K562 (cell line): ENCODE data around the gene TUT1. TPM values are rescaled to one million over a fixed set of nuclear protein-coding genes. Genes with fewer than 3 reads are reported as not detected.
A peak's percentile ranks its signal among the peaks of the same experiment; 100 is the strongest.

ENCODE experiments used
- ASH1L ChIP-seq: fragments of 450-650 bp; IDR thresholded peaks from 2 replicates; pipeline ENCODE4 v1.6.1; 2018; ENCODE audit warnings: borderline replicate concordance, mild to moderate bottlenecking, low read depth; ENCODE audit not compliant: partially characterized antibody
- C11orf30 ChIP-seq: fragments of 450-650 bp; IDR thresholded peaks from 2 replicates; pipeline ENCODE4 v1.6.1; 2016; ENCODE audit warnings: low read depth, mild to moderate bottlenecking
- CHCHD3 ChIP-seq: fragments of 250-450 bp; sonication (Bioruptor Pico); IDR thresholded peaks from 2 replicates; pipeline ENCODE4 v2.1.2; 2022; ENCODE audit warnings: mild to moderate bottlenecking
- E2F3 ChIP-seq: fragments of 250-450 bp; sonication (Bioruptor Pico); IDR thresholded peaks from 2 replicates; pipeline ENCODE4 v1.4.0; 2020; ENCODE audit warnings: mild to moderate bottlenecking
- GTF2A2 ChIP-seq: IDR thresholded peaks from 2 replicates; pipeline ENCODE4 v1.6.1; 2016; ENCODE audit warnings: mild to moderate bottlenecking, missing genetic modification characterization, missing compliant biosample characterization
- GTF2F1 ChIP-seq: IDR thresholded peaks from 2 replicates; pipeline ENCODE4 v1.6.1; 2011; ENCODE audit warnings: low read depth, low read length, improper control_type of control experiment
- HMG20A ChIP-seq: fragments of 450-650 bp; formaldehyde crosslinking; conservative IDR thresholded peaks from 2 replicates; pipeline ENCODE4 v1.4.0; 2020; ENCODE audit warnings: mild to moderate bottlenecking, mixed read lengths
- HNRNPH1 ChIP-seq: fragments of 200-400 bp; formaldehyde crosslinking; optimal IDR thresholded peaks from 2 replicates; pipeline ENCODE3; 2017; ENCODE audit warnings: low read depth, mild to moderate bottlenecking, low read length, moderate library complexity
- JUN ChIP-seq, 2 experiments: sonication (generic) in 1 of 2; formaldehyde crosslinking in 1 of 2; IDR thresholded peaks; 2 replicates each; pipeline versions ENCODE4 v1.6.1 to v1.8.0; 2012 to 2022; ENCODE audit warnings: borderline replicate concordance in 2 of 2, mild to moderate bottlenecking in 2 of 2, improper control_type of control experiment in 1 of 2, low read depth in 1 of 2, low read length in 1 of 2, missing genetic modification reagents in 1 of 2
- KDM4B ChIP-seq, 2 experiments: fragments of 450-650 bp in 1 of 2; sonication (generic) in 1 of 2; IDR thresholded peaks; 2 replicates each; pipeline ENCODE4 v1.6.1; 2016 to 2017; ENCODE audit warnings: borderline replicate concordance in 2 of 2, antibody characterized with exemption in 1 of 2, low read depth in 1 of 2, mild to moderate bottlenecking in 1 of 2
- KLF1 ChIP-seq: fragments of 450-650 bp; IDR thresholded peaks from 2 replicates; pipeline ENCODE4 v1.6.1; 2016; ENCODE audit warnings: missing genetic modification characterization, missing compliant biosample characterization
- MTF1 ChIP-seq: fragments of 250-450 bp; sonication (Bioruptor Pico); IDR thresholded peaks from 2 replicates; pipeline ENCODE4 v1.9.0; 2021; ENCODE audit warnings: moderate library complexity, mild to moderate bottlenecking, inconsistent platforms, borderline replicate concordance
- NFYB ChIP-seq: IDR thresholded peaks from 2 replicates; pipeline ENCODE4 v1.6.1; 2011; ENCODE audit warnings: mild to moderate bottlenecking, moderate library complexity; ENCODE audit not compliant: insufficient read length; ENCODE audit errors: extremely low read depth
- PYGO2 ChIP-seq: fragments of 450-650 bp; IDR thresholded peaks from 2 replicates; pipeline ENCODE4 v1.6.1; 2016; ENCODE audit warnings: mild to moderate bottlenecking, missing genetic modification characterization, moderate library complexity, missing compliant biosample characterization
- RBBP5 ChIP-seq: fragments of 200-600 bp; sonication (generic); IDR thresholded peaks from 2 replicates; pipeline ENCODE4 v1.6.1; 2012; ENCODE audit warnings: borderline replicate concordance, mild to moderate bottlenecking, low read length, control low read depth, inconsistent platforms; ENCODE audit not compliant: insufficient read depth, poor library complexity, severe bottlenecking
- SP2 ChIP-seq: IDR thresholded peaks from 2 replicates; pipeline ENCODE4 v1.6.1; 2011; ENCODE audit warnings: mild to moderate bottlenecking, low read depth, low read length, moderate library complexity; ENCODE audit not compliant: poor library complexity, severe bottlenecking; ENCODE audit errors: extremely low read depth
- TCF3 ChIP-seq: sonication (generic); formaldehyde crosslinking; IDR thresholded peaks from 2 replicates; pipeline ENCODE4 v1.4.0; 2020; ENCODE audit warnings: mild to moderate bottlenecking, missing genetic modification reagents
- XRCC4 ChIP-seq: IDR thresholded peaks from one replicate; pipeline ENCODE4 v1.6.1; 2011; ENCODE audit not compliant: insufficient read depth, insufficient read length; ENCODE audit errors: extremely low read depth
- ZNF384 ChIP-seq: IDR thresholded peaks from 2 replicates; pipeline ENCODE4 v1.6.1; 2012; ENCODE audit warnings: low read depth, low read length, improper control_type of control experiment
- ZNF507 ChIP-seq: conservative IDR thresholded peaks from 2 replicates; pipeline ENCODE4 v1.6.1; 2017; ENCODE audit warnings: missing genetic modification characterization, missing compliant biosample characterization
- ZNF707 ChIP-seq: fragments of 250-450 bp; sonication (Bioruptor Pico); conservative IDR thresholded peaks from 2 replicates; pipeline ENCODE4 v1.8.0; 2022; ENCODE audit warnings: inconsistent platforms, mild to moderate bottlenecking, moderate library complexity
- ZNF77 ChIP-seq: fragments of 250-450 bp; sonication (Bioruptor Pico); IDR thresholded peaks from 2 replicates; pipeline ENCODE4 v1.5.0; 2020
- polyA plus RNA-seq, 8 experiments: library from polyadenylated mRNA; depleted of rRNA in 4 of 8; stranded (reverse) in 5 of 8; unstranded in 3 of 8; fragments of >200 nt; fragmentation: Nextera tagmentation in 2 of 8; fragmentation: Illumina TruSeq in 1 of 8; extraction: Ambion mirVana in 2 of 8; extraction: Trizol in 1 of 8; gene quantifications; 2 replicates each; pipeline versions ENCODE4 v1.2.1 to v1.2.3, GENCODE V29; 2011 to 2014; ENCODE audit warnings: inconsistent platforms in 1 of 8, missing spikeins in 1 of 8
- total RNA-seq, 7 experiments: library from RNA; depleted of rRNA in 6 of 7; stranded (reverse); fragments of >200 nt in 6 of 7; fragmentation: Illumina TruSeq in 2 of 7; extraction: Trizol in 2 of 7; gene quantifications; 2 replicates each; pipeline versions ENCODE4 v1.2.1 to v1.2.3, GENCODE V29; 2011 to 2021; ENCODE audit warnings: low replicate concordance in 1 of 7
- TF ChIP-seq, protein P1 (sequence below): fragments of 250-450 bp; sonication (Bioruptor Pico); IDR thresholded peaks from 2 replicates; pipeline ENCODE4 v1.5.0; 2021
- TF ChIP-seq, protein P2 (sequence below): fragments of 450-650 bp; IDR thresholded peaks from 2 replicates; pipeline ENCODE4 v1.6.1; 2014; ENCODE audit warnings: low read depth, mild to moderate bottlenecking, moderate library complexity, borderline replicate concordance
- TF ChIP-seq, protein P3 (sequence below): sonication (generic); formaldehyde crosslinking; IDR thresholded peaks from 2 replicates; pipeline ENCODE4 v1.8.1; 2023; ENCODE audit warnings: mild to moderate bottlenecking, missing genetic modification reagents

TUT1 gene
- total and polyA plus RNA-seq, 9 of the 15 experiments (the other 6 are each of a cell fraction or from before 2014, with no cell fraction given), result 0.66 to 44.3 (median 15.7) TPM

- peak; percentile 93 for TF ChIP-seq JUN (IDR thresholded peaks at IDR 0.05; ENCODE audit: borderline replicate concordance, low read depth, low read length)
- no peak for TF ChIP-seq JUN (CRISPR knock-in tag; IDR thresholded peaks at IDR 0.05; ENCODE audit: borderline replicate concordance)
- TF ChIP-seq ZNF384, result no peak
- no peak for TF ChIP-seq HNRNPH1
- peak; percentile 60 for TF ChIP-seq C11orf30
- TF ChIP-seq, protein P1, sequence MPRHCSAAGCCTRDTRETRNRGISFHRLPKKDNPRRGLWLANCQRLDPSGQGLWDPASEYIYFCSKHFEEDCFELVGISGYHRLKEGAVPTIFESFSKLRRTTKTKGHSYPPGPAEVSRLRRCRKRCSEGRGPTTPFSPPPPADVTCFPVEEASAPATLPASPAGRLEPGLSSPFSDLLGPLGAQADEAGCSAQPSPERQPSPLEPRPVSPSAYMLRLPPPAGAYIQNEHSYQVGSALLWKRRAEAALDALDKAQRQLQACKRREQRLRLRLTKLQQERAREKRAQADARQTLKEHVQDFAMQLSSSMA (CRISPR knock-in tag), result no peak
- peak in 1 of 2 experiments; percentile 90; a peak in 1 of 4 replicates for TF ChIP-seq KDM4B (IDR thresholded peaks at IDR 0.05; ENCODE audit: borderline replicate concordance in 2 of 2, low read depth in 1 of 2)
- peak; percentile 71; the same call in 1 of the 2 replicates for TF ChIP-seq E2F3 (CRISPR knock-in tag)
- TF ChIP-seq GTF2F1, result no peak
- TF ChIP-seq TCF3 (CRISPR knock-in tag), result 0 out of 2 replicates have a peak, but pooled peaks have one; percentile 27
- no peak for TF ChIP-seq ZNF707
- no peak for TF ChIP-seq GTF2A2 (tag)
- no peak for TF ChIP-seq PYGO2 (tag)
- TF ChIP-seq KLF1 (tag), result peak; percentile 77; the same call in 1 of the 2 replicates
- TF ChIP-seq SP2, result no peak
- TF ChIP-seq MTF1 (CRISPR knock-in tag), result no peak
- no peak for TF ChIP-seq ASH1L
- TF ChIP-seq HMG20A (CRISPR knock-in tag), result no peak
- TF ChIP-seq, protein P2, sequence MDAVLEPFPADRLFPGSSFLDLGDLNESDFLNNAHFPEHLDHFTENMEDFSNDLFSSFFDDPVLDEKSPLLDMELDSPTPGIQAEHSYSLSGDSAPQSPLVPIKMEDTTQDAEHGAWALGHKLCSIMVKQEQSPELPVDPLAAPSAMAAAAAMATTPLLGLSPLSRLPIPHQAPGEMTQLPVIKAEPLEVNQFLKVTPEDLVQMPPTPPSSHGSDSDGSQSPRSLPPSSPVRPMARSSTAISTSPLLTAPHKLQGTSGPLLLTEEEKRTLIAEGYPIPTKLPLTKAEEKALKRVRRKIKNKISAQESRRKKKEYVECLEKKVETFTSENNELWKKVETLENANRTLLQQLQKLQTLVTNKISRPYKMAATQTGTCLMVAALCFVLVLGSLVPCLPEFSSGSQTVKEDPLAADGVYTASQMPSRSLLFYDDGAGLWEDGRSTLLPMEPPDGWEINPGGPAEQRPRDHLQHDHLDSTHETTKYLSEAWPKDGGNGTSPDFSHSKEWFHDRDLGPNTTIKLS, result peak; percentile 79
- TF ChIP-seq, protein P3, sequence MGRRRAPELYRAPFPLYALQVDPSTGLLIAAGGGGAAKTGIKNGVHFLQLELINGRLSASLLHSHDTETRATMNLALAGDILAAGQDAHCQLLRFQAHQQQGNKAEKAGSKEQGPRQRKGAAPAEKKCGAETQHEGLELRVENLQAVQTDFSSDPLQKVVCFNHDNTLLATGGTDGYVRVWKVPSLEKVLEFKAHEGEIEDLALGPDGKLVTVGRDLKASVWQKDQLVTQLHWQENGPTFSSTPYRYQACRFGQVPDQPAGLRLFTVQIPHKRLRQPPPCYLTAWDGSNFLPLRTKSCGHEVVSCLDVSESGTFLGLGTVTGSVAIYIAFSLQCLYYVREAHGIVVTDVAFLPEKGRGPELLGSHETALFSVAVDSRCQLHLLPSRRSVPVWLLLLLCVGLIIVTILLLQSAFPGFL (CRISPR knock-in tag), result no peak
- no peak for TF ChIP-seq XRCC4
- TF ChIP-seq ZNF507 (tag), result no peak
- peak; percentile 42 for TF ChIP-seq RBBP5
- TF ChIP-seq ZNF77 (CRISPR knock-in tag), result no peak
- TF ChIP-seq CHCHD3 (CRISPR knock-in tag), result no peak
- no peak for TF ChIP-seq NFYB
These were observed 30.5 kb upstream of the TUT1 start, which contains the start of gene B3GAT3 (continued) for GRCh38 chr11:62621567-62622470.
